GM19035 (cell line): Measurements from ENCODE around the gene UBIAD1.

Experiments
- ATAC-seq: cut with Tn5 transposase; IDR thresholded peaks from one replicate; pipeline ENCODE4 v1.9.1; 2021; ENCODE audit not compliant: unreplicated experiment

Gene UBIAD1

DNA sequence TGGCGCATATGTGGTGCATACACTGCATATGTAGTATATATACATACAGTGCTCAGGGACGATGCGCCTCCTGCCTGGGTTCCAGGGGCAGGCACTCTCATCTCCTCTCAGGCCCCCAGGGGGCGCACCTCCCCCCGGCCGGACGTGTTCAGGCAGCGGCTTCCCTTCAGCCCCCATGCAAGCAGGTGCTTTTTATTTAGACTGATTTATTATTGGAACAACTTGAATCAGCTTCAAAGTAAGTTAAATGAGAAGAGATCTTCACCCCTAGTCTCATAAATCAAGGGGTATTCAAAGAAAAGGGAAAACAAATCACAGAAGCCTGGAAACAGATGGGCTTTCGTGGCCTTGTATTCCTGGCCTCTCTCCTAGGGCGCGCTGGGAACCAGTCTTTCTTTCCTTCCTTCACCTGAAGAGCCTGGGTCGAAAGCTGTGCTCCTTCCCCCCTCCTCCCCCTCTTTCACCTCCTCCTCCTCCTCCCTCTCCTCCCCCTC is 64.6 kb downstream of the UBIAD1 start:
- ATAC-seq = no peak
